ENCODE measurements around the gene BCO2. TPM values are rescaled to one million over a fixed set of nuclear protein-coding genes. Genes with fewer than 3 reads are reported as not detected.

Gene BCO2
- total and polyA plus RNA-seq, 4 donors = 0.70 to 190 (median 78.8) TPM

DNA sequence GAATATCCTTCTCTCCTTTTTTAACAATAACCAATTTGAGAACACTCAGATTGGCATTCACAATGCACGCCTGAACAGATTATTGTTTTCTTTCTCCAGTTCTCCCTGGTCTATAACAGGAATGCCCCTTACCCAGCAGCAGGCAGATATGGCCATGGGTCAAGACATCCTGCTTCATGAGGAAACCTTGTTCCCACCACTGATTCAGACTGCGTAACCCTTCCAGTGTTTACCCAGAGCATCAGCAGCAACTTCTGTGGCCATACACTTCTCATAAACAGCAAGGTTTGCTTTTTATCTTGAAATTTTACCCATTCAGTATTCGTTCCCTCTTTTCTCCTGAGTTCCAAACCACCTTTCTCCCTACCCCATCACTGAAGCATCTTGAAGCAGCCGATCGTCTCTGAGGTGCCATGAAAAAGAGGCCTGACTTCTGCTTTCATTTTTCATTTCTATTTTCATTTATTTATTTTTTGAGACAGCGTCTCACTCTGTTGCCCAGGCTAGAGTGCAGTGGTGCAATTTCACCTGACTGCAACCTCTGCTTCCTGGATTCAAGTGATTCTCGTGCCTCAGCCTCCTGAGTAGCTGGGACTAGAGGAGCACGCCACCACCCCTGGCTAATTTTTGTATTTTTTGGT is 60.6 kb downstream of the BCO2 start:
- 96% methylated on average over 8 of the region's 8 CpGs for WGBS
- no peaks in the 10 kb centered on the region for H3K27me3 ChIP-seq (ENCODE audit: control insufficient read depth in 4 of 4, insufficient read depth in 4 of 4, low read length in 3 of 4)
- no peak for TF ChIP-seq GABPA (IDR thresholded peaks at IDR 0.05 in 1 of 2, conservative IDR thresholded peaks at IDR 0.05 in 1 of 2)
- no peak for TF ChIP-seq TAF1 (conservative IDR thresholded peaks at IDR 0.05)
- TF ChIP-seq, protein P1, sequence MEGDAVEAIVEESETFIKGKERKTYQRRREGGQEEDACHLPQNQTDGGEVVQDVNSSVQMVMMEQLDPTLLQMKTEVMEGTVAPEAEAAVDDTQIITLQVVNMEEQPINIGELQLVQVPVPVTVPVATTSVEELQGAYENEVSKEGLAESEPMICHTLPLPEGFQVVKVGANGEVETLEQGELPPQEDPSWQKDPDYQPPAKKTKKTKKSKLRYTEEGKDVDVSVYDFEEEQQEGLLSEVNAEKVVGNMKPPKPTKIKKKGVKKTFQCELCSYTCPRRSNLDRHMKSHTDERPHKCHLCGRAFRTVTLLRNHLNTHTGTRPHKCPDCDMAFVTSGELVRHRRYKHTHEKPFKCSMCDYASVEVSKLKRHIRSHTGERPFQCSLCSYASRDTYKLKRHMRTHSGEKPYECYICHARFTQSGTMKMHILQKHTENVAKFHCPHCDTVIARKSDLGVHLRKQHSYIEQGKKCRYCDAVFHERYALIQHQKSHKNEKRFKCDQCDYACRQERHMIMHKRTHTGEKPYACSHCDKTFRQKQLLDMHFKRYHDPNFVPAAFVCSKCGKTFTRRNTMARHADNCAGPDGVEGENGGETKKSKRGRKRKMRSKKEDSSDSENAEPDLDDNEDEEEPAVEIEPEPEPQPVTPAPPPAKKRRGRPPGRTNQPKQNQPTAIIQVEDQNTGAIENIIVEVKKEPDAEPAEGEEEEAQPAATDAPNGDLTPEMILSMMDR (IDR thresholded peaks at IDR 0.05; ENCODE audit: low read depth, low read length, missing input control) = no peak
- TF ChIP-seq EGR1 (IDR thresholded peaks at IDR 0.05; ENCODE audit: low read depth in 2 of 2) = no peak
- no peak for TF ChIP-seq JUND (IDR thresholded peaks at IDR 0.05)
- no peak for TF ChIP-seq NR2F2 (IDR thresholded peaks at IDR 0.05)
- no peak for DNase-seq (ENCODE audit: low spot score)
- no peak overlapping the region for H3K4me3 ChIP-seq (ENCODE audit: low read depth in 1 of 3, low read length in 3 of 3)
- no peaks in the 10 kb centered on the region for H3K9me3 ChIP-seq (ENCODE audit: control insufficient read depth in 4 of 4, low read length in 3 of 4)
- peaks cover 8 to 60% (median 45%) of the 10 kb centered on the region in 4 donors for H3K36me3 ChIP-seq (ENCODE audit: control insufficient read depth in 4 of 4, insufficient read depth in 3 of 4, low read depth in 1 of 4, low read length in 3 of 4)
- peaks cover 0 to 2% (median under 1%) of the 10 kb centered on the region in 4 donors for H3K4me1 ChIP-seq (ENCODE audit: control insufficient read depth in 4 of 4, insufficient read depth in 4 of 4, low read length in 3 of 4)
- no peak overlapping the region for H3K27ac ChIP-seq (ENCODE audit: low read depth in 1 of 2, low read length in 2 of 2)
- H3K9ac ChIP-seq (ENCODE audit: low read depth in 1 of 2, low read length in 2 of 2) = no peak overlapping the region

GRCh38 chr11:112237451-112237850 is 62.1 kb downstream of the BCO2 start:
- no peak for DNase-seq (ENCODE audit: low spot score)
- no peaks in the 10 kb centered on the region for H3K4me1 ChIP-seq (ENCODE audit: control insufficient read depth in 4 of 4, insufficient read depth in 4 of 4, low read length in 3 of 4)
- H3K4me3 ChIP-seq (ENCODE audit: low read depth in 1 of 3, low read length in 3 of 3) = no peak overlapping the region
- no peak overlapping the region for H3K9ac ChIP-seq (ENCODE audit: low read depth in 1 of 2, low read length in 2 of 2)
- H3K9me3 ChIP-seq (ENCODE audit: control insufficient read depth in 4 of 4, low read length in 3 of 4) = no peaks in the 10 kb centered on the region
- TF ChIP-seq EGR1 (IDR thresholded peaks at IDR 0.05; ENCODE audit: low read depth in 2 of 2) (no peak), HNF4G (IDR thresholded peaks at IDR 0.05) (no peak), FOXA1 (IDR thresholded peaks at IDR 0.05) (no peak), HNF4A (conservative IDR thresholded peaks at IDR 0.05) (no peak), SP1 (IDR thresholded peaks at IDR 0.05) (no peak), JUND (IDR thresholded peaks at IDR 0.05) (no peak), YY1 (IDR thresholded peaks at IDR 0.05) (no peak), NR2F2 (IDR thresholded peaks at IDR 0.05) (no peak), FOXA2 (IDR thresholded peaks at IDR 0.05) (no peak), TAF1 (conservative IDR thresholded peaks at IDR 0.05) (no peak)
- TF ChIP-seq, protein P1 (IDR thresholded peaks at IDR 0.05; ENCODE audit: low read depth, low read length, missing input control) = no peak
- TF ChIP-seq, protein P2, sequence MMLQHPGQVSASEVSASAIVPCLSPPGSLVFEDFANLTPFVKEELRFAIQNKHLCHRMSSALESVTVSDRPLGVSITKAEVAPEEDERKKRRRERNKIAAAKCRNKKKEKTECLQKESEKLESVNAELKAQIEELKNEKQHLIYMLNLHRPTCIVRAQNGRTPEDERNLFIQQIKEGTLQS (IDR thresholded peaks at IDR 0.05) = no peak
- H3K27me3 ChIP-seq (ENCODE audit: control insufficient read depth in 4 of 4, insufficient read depth in 4 of 4, low read length in 3 of 4) = no peaks in the 10 kb centered on the region
- no peak overlapping the region for H3K27ac ChIP-seq (ENCODE audit: low read depth in 1 of 2, low read length in 2 of 2)
- H3K36me3 ChIP-seq (ENCODE audit: control insufficient read depth in 4 of 4, insufficient read depth in 3 of 4, low read depth in 1 of 4, low read length in 3 of 4) = peaks cover 6 to 59% (median 44%) of the 10 kb centered on the region in 4 donors
- 96% methylated on average over 4 of the region's 4 CpGs for WGBS

- Histone ChIP-seq H3K9ac (ENCODE audit: low read depth in 1 of 2, low read length in 2 of 2) (no peak overlapping the region), H3K36me3 (ENCODE audit: control insufficient read depth in 4 of 4, insufficient read depth in 3 of 4, low read depth in 1 of 4, low read length in 3 of 4) (peaks cover 4 to 53% (median 40%) of the 10 kb centered on the region in 4 donors), H3K4me3 (ENCODE audit: low read depth in 1 of 3, low read length in 3 of 3) (no peak overlapping the region), H3K27me3 (ENCODE audit: control insufficient read depth in 4 of 4, insufficient read depth in 4 of 4, low read length in 3 of 4) (no peaks in the 10 kb centered on the region), H3K4me1 (ENCODE audit: control insufficient read depth in 4 of 4, insufficient read depth in 4 of 4, low read length in 3 of 4) (no peaks in the 10 kb centered on the region), H3K27ac (ENCODE audit: low read depth in 1 of 2, low read length in 2 of 2) (no peak overlapping the region), H3K9me3 (ENCODE audit: control insufficient read depth in 4 of 4, low read length in 3 of 4) (no peaks in the 10 kb centered on the region)
- TF ChIP-seq JUND (IDR thresholded peaks at IDR 0.05) (no peak), EGR1 (IDR thresholded peaks at IDR 0.05; ENCODE audit: low read depth in 2 of 2) (no peak), FOXA2 (IDR thresholded peaks at IDR 0.05) (no peak)
- no peak for DNase-seq (ENCODE audit: low spot score)
- whole genome bisulfite sequencing = 88% methylated on average over 3 of the region's 3 CpGs
Observed at GRCh38 chr11:112238041-112238440, 62.7 kb downstream of the BCO2 start.
